Esophagus squamous epithelium (tissue), 5 donors: ENCODE data around the gene ICAM3. TPM values are rescaled to one million over a fixed set of nuclear protein-coding genes. Genes with fewer than 3 reads are reported as not detected.
A peak's percentile ranks its signal among the peaks of the same experiment; 100 is the strongest.
"Not testable (repeated sequence)": the region's sequence is repeated elsewhere in the genome, so short reads cannot be mapped to it uniquely, and the experiment has no call there.

ENCODE experiments used
- DNase-seq: peaks from one replicate; lab custom pipeline; 2025; lab: John Stamatoyannopoulos, UW
- H3K27ac ChIP-seq, 4 donors: fragments of 200-600 bp; sonication (generic); one replicate each; pipeline ENCODE4 v1.5.1; 2016 to 2019; ENCODE audit warnings: mild to moderate bottlenecking in 1 of 4
- H3K27me3 ChIP-seq, 4 donors: fragments of 200-600 bp; sonication (generic); 1 replicate in 3 of 4; 2 replicates in 1 of 4; pipeline versions ENCODE4 v1.5.1 to v1.6.0; 2017 to 2021; ENCODE audit warnings: antibody characterized with exemption in 1 of 4
- H3K36me3 ChIP-seq, 3 donors: fragments of 200-600 bp; sonication (generic); one replicate each; pipeline ENCODE4 v1.5.1; 2016 to 2019
- H3K4me1 ChIP-seq, 3 donors: fragments of 200-600 bp; sonication (generic); one replicate each; pipeline ENCODE4 v1.5.1; 2017 to 2019
- H3K4me3 ChIP-seq, 4 donors: fragments of 200-600 bp; sonication (generic); 1 replicate in 3 of 4; 2 replicates in 1 of 4; pipeline ENCODE4 v1.5.1; 2016 to 2019; ENCODE audit warnings: mild to moderate bottlenecking in 2 of 4, moderate library complexity in 1 of 4
- H3K9me3 ChIP-seq, 3 donors: fragments of 200-600 bp; sonication (generic); one replicate each; pipeline ENCODE4 v1.5.1; 2016 to 2019
- POLR2A ChIP-seq, 4 donors: fragments of 450-650 bp; IDR thresholded peaks; one replicate each; pipeline ENCODE4 v1.6.1; 2017; ENCODE audit warnings: antibody characterized with exemption in 4 of 4, mild to moderate bottlenecking in 4 of 4, moderate library complexity in 3 of 4
- WGBS, 2 donors: methylation state at CpG; one replicate each; pipeline ENCODE4 v1.1.5; 2018; 5-methylcytosine and 5-hydroxymethylcytosine counted together
- intact Hi-C: fragments of 100-400 bp; cut with DNase I; formaldehyde crosslinking; loops from one replicate; pipeline ENCODE4 v1.15.0; 2022
- total RNA-seq, 4 donors: library from RNA; depleted of rRNA; stranded (reverse); fragments of >200 nt; gene quantifications; one replicate each; pipeline ENCODE4 v1.1.0, GENCODE V29; 2016
- TF ChIP-seq, protein P1 (sequence below), 6 experiments: fragments of 450-650 bp in 4 of 6; fragments of 200-600 bp in 2 of 6; sonication (generic) in 2 of 6; IDR thresholded peaks; one replicate each; pipeline ENCODE4 v1.5.1; 2016 to 2019; ENCODE audit warnings: antibody characterized with exemption in 6 of 6, mild to moderate bottlenecking in 4 of 6, moderate library complexity in 4 of 6
- donor health status: DM: yes; HTN: yes; CAD: no.

Gene ICAM3
- total RNA-seq, 4 donors from 2014 or later: 4.3 to 22.7 (median 8.0) TPM

DNA sequence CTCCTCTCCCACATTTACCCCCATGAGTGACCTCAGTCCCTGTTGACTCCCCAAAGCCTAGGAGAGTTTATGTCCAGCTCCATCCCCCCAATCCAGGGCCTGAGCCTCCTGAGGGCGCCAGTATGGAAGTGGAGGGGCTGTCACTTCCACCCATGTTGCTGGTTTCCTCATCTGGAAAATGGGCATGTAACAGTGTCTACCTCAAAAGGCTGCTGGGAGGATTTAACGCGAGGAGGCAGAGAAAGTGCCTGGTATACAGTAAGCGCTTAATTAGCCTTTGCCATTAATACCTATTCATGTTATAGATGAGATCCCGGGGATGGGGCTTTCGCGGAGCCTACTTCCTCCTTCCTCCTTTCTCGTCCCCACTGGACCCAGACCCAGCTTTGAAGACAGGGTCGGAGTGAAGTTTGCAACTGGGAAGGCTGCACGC lies 40.5 kb upstream of the ICAM3 start:
- no peak for DNase-seq
- Histone ChIP-seq H3K27ac (peak overlapping the region; percentile 87 to 97 (median 91)), H3K4me3 (peak overlapping the region; percentile 76 to 99 (median 93)), H3K9me3 (no peaks in the 10 kb centered on the region), H3K36me3 (peaks cover 0 to 36% (median 0%) of the 10 kb centered on the region in 3 donors), H3K4me1 (peaks cover 7 to 23% (median 9%) of the 10 kb centered on the region in 3 donors), H3K27me3 (no peaks in the 10 kb centered on the region)
- WGBS, 2 donors: 0 to 1% methylated on average over 9 of the region's 10 CpGs
- intact Hi-C loops: no loop called here
- TF ChIP-seq, protein P1, sequence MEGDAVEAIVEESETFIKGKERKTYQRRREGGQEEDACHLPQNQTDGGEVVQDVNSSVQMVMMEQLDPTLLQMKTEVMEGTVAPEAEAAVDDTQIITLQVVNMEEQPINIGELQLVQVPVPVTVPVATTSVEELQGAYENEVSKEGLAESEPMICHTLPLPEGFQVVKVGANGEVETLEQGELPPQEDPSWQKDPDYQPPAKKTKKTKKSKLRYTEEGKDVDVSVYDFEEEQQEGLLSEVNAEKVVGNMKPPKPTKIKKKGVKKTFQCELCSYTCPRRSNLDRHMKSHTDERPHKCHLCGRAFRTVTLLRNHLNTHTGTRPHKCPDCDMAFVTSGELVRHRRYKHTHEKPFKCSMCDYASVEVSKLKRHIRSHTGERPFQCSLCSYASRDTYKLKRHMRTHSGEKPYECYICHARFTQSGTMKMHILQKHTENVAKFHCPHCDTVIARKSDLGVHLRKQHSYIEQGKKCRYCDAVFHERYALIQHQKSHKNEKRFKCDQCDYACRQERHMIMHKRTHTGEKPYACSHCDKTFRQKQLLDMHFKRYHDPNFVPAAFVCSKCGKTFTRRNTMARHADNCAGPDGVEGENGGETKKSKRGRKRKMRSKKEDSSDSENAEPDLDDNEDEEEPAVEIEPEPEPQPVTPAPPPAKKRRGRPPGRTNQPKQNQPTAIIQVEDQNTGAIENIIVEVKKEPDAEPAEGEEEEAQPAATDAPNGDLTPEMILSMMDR (IDR thresholded peaks at IDR 0.05): no peak
- no peak for TF ChIP-seq POLR2A (IDR thresholded peaks at IDR 0.05)

DNA sequence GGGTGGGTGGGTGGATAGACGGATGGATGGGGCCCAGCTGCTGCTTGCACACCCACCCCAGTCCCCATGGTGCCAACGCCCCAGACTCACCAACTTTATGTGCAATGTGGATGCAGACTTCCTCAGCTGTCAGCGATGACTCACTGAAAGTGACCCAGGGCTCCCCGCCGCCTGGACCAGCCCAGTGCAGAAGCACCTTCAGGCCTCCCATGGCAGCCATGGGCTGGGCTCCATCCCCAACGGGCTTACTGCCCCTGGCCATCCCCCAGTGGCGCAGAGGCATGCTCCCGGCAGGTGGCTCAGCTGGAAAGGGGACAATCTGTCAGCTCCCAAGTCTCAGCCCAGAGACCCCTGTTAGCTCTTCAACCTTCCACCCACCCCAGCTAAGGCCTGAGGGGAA lies 38.7 kb upstream of the ICAM3 start:
- Histone ChIP-seq H3K27me3 (no peaks in the 10 kb centered on the region), H3K9me3 (no peaks in the 10 kb centered on the region), H3K4me1 (peaks cover 7 to 23% (median 9%) of the 10 kb centered on the region in 3 donors), H3K4me3 (no peak overlapping the region), H3K27ac (no peak overlapping the region), H3K36me3 (peaks cover 0 to 51% (median 0%) of the 10 kb centered on the region in 3 donors)
- intact Hi-C loops: no loop called here
- TF ChIP-seq POLR2A (IDR thresholded peaks at IDR 0.05): no peak
- TF ChIP-seq, protein P1 (IDR thresholded peaks at IDR 0.05): no peak
- no peak for DNase-seq
- WGBS, 2 donors: 95 to 97% methylated on average over 6 to 7 of the region's 8 CpGs

DNA sequence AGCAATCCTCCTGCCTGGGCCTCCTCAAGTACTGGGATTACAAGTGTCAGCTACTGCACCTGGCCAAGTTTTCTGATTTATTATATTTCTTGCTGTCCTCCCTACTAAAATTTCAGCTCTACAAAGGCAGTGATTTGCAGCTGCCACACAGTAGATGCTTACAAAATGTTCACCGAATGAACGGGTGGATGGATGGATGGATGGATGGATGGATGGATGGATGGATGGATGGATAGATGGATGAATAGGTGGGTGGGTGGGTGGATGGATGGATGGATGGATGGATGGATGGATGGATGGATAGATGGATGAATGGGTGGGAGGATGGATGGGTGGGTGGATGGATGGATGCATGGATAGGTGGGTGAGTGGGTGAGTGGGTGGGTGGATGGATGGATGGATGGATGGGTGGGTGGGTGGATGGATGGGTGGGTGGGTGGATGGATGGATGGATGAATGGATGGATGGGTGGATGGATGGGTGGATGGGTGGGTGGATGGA lies 37.8 kb upstream of the ICAM3 start:
- DNase-seq, H3K9me3 ChIP-seq, intact Hi-C loops, H3K27ac ChIP-seq, H3K27me3 ChIP-seq, H3K4me3 ChIP-seq: not testable (repeated sequence)
- 91 to 100% methylated on average over 2 of the region's 2 CpGs for WGBS, 2 donors
- Histone ChIP-seq H3K36me3 (peaks cover 0 to 59% (median 0%) of the 10 kb centered on the region in 3 donors), H3K4me1 (peaks cover 7 to 23% (median 9%) of the 10 kb centered on the region in 3 donors)

DNA sequence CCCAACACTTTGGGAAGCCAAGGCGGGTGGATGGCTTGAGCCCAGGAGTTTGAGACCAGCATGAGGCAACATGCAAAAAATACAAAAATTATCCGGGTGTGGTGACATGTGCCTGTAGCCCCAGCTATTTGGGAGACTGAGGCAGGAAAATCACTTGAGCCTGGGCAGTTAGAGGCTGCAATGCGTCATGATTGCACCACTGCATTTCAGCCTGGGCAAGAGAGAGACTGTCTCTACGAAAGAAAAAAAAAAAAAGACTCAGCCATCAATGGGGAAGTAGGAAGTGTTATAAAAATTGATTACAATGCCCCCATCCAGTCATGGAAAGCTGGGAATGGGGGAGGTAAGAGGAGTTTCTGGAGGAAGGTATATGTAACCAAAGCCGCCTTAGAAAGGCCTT lies 35.5 kb upstream of the ICAM3 start:
- Histone ChIP-seq H3K4me1 (peaks cover 5 to 13% (median 6%) of the 10 kb centered on the region in 3 donors), H3K36me3 (peaks cover 0 to 82% (median 11%) of the 10 kb centered on the region in 3 donors), H3K4me3 (no peak overlapping the region), H3K27ac (no peak overlapping the region), H3K27me3 (no peaks in the 10 kb centered on the region), H3K9me3 (no peaks in the 10 kb centered on the region)
- 73 to 78% methylated on average over 5 of the region's 5 CpGs for WGBS, 2 donors
- no peak for TF ChIP-seq POLR2A (IDR thresholded peaks at IDR 0.05)
- TF ChIP-seq, protein P1 (IDR thresholded peaks at IDR 0.05): no peak
- intact Hi-C loops: no loop called here
- DNase-seq: no peak

DNA sequence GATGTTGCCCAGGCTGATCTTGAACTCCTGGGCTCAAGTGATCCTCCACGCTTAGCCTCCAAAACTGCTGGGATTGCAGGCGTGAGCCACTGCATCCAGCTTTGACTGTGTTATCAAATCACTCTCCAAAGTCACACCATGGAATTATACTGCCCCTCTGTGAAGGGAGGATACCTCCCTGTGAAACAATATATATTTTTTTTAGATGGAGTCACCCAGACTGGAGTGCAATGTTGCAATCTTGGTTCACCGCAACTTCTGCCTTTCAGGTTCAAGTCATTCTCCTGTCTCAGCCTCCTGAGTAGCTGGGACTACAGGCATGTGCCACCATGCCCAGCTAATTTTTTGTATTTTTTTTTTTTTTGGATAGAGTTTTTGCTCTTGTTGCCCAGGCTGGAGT lies 33.3 kb upstream of the ICAM3 start:
- no peak overlapping the region for H3K27ac ChIP-seq
- H3K9me3 ChIP-seq: no peaks in the 10 kb centered on the region
- DNase-seq: no peak
- 92 to 95% methylated on average over 2 to 3 of the region's 3 CpGs for WGBS, 2 donors
- intact Hi-C loops: no loop called here
- no peaks in the 10 kb centered on the region for H3K27me3 ChIP-seq
- H3K4me3 ChIP-seq: no peak overlapping the region
- TF ChIP-seq POLR2A (IDR thresholded peaks at IDR 0.05): no peak
- TF ChIP-seq, protein P1 (IDR thresholded peaks at IDR 0.05): no peak
- H3K36me3 ChIP-seq: peaks cover 8 to 90% (median 24%) of the 10 kb centered on the region in 3 donors
- no peaks in the 10 kb centered on the region for H3K4me1 ChIP-seq
